LNCaP clone FGC (cell line): ENCODE measurements around the gene VWA1.

Experiments
- DNase-seq: peaks from one replicate; pipeline ENCODE4 v3.0.0-alpha.2; 2011; ENCODE audit warnings: low read depth
- H3K4me3 ChIP-seq: 2 replicates; pipeline ENCODE4 v1.5.1; 2011; ENCODE audit warnings: mild to moderate bottlenecking, low read depth, low read length, control low read depth
- TF ChIP-seq, protein P1 (sequence below): IDR thresholded peaks from 2 replicates; pipeline ENCODE4 v1.5.1; 2012; ENCODE audit warnings: mild to moderate bottlenecking; ENCODE audit not compliant: control insufficient read depth, insufficient read depth; ENCODE audit errors: extremely low read depth

The VWA1 gene

DNA sequence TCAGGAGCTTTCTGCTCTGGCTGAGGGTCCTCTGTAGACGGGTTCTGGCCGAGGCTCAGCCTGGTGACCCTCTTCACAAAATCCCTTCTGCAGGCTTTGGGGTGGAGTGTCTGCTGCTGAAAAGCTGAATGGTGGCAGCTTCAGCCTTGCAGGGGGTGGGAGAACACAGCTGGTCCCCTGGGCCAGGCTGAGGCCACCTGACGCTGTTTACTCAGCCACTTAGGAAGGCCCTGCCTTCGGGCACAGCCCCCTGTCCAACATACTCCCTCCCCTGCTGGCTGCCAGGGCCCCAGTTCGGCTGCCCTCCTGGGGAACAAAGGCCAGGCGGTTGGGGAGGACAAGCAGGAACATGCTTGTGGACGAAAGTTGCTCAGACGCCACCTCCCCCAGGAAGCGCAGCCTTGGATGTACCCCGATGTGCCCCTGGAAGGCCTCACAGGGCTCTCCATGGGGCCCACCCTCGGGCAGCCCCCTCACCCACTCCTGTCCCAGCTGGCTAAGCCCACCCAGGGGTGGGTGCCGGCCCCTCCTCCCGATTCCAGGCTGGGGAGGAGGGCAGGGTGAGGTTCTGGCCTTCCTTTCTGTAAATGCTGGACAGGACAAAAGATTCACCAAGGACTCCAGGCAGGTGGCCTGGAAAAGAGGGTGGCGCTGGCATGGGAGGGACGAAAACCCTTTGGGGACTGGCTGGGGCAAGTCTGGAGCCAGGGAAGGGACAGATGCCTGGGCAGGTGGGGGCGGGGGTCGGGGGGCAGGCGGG, 14.2 kb upstream of the VWA1 start, which contains the start of gene ANKRD65:
Gene ANKRD65, minus strand, starts transcription at position 130 of the 760 bp plus-strand sequence. CDS start 271 bp downstream, outside the sequence.
- TF ChIP-seq, protein P1, sequence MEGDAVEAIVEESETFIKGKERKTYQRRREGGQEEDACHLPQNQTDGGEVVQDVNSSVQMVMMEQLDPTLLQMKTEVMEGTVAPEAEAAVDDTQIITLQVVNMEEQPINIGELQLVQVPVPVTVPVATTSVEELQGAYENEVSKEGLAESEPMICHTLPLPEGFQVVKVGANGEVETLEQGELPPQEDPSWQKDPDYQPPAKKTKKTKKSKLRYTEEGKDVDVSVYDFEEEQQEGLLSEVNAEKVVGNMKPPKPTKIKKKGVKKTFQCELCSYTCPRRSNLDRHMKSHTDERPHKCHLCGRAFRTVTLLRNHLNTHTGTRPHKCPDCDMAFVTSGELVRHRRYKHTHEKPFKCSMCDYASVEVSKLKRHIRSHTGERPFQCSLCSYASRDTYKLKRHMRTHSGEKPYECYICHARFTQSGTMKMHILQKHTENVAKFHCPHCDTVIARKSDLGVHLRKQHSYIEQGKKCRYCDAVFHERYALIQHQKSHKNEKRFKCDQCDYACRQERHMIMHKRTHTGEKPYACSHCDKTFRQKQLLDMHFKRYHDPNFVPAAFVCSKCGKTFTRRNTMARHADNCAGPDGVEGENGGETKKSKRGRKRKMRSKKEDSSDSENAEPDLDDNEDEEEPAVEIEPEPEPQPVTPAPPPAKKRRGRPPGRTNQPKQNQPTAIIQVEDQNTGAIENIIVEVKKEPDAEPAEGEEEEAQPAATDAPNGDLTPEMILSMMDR = no peak
- DNase-seq = no peak
- no peak within 1 kb of the TSS for H3K4me3 ChIP-seq

DNA sequence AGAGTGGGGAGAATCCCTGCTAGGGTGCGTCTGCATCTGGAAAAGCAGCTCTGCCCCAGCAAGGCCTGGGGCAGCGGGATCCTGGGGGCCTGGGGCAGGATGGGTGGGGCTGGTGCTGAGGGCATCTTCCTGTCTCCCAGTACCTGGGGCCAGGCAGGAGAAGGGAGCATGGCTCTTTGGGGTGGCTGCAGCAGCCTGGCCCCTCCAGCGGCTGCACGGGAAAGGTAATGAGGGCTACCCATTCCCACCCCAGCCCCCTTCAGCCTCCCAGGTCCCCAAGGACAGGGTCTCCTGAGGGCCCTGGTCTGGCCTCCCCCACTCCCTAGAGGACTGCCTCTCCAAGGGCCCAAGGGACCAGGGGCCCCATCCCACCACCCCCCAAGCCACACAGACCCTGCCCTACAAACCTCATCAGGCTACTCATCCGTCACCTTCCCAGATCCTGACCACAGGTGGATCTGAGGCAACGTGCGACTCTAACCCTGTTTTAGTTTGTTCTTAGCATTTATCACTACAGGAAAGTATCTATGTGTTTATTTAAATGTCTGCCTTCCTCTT, 13.5 kb upstream of the VWA1 start:
- H3K4me3 ChIP-seq = no peak overlapping the region
- no peak for DNase-seq
- TF ChIP-seq, protein P1 = no peak

DNA sequence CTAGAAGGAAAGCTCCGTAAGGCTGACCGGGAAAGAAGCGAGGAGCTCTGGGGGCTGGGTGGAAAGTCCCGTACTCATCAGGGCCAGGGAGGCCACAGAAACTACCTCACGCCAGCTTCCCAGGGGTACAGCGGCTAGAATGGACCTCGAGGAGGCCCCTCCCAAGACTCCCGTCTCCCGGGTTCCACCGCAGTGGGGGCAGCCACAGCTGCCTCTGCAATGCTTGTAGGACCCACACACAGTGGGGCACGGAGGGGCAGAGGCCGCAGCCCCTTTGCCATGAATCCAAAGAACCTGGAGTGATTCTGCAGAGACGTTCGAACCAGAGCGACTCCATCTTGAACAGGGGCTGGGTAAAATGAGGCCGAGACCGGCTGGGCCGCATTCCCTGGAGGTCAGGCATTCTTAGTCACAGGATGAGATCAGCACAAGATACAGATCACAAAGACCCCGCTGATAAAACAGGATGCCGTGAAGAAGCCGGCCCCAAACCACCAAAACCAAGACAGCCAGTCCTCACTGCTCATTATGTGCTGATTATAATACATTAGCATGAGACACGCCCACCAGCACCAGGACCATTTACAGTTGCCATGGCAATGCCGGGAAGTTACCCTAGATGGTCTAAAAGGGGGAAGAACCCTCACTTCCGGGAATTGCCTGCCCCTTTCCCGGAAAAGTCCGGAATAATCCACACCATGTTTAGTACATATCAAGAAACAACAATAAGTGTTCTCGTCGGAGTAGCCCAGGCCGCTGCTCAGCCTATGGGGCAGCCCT, 12.8 kb upstream of the VWA1 start:
- DNase-seq = no peak
- TF ChIP-seq, protein P1 = no peak
- no peak overlapping the region for H3K4me3 ChIP-seq

DNA sequence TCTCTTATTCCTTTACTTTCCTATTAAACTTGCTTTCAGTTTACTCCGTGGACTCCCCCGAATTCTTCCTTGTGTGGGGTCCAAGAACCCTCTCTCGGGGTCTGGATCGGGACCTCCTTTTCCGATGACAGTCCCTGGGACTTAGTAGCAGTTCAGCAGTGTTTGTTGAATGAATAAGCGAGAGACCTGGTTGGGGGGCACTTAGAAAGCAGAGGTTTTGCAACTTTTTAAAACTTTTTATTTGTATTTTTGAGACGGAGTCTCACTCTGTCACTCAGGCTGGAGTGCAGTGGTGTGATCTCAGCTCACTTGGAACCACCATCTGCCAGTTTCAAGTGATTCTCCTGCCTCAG, 12.3 kb upstream of the VWA1 start:
- TF ChIP-seq, protein P1 = no peak
- no peak overlapping the region for H3K4me3 ChIP-seq
- no peak for DNase-seq

DNA sequence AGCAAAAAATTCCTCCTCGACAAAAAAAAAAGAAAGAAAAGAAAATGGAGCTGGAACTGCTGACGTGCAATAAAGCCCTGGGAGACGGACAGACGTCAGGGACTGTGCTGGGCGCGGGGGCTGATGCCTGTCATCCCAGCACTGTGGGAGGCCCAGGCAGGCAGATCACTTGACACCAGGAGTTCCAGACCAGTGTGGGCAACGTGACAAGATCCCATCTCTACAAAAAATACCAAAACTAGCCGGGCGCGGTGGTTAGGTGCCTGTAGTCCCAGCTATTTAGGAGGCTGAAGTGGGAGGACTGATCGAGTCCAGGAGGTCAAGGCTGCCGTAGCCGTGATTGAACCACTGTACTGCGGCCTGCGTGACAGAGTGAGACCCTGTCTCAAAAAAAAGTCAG, 10.8 kb upstream of the VWA1 start:
- TF ChIP-seq, protein P1 = no peak
- DNase-seq = no peak
- H3K4me3 ChIP-seq = no peak overlapping the region

DNA sequence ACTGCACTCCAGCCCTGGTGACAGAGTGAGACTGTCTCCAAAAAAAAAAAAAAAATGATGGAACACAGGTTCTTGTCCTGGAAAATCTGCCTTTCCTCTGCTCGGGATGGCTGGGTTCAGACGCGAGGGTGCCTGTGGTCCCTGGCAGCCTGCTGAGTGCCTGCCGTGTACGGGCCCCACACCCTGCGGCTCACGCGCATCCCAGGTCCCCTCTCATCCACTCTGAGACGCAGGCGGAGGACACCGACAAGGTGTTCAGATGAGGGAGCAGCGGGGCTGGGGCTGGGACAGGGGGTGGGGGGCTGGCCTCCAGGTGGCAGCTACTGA, 10.1 kb upstream of the VWA1 start:
- TF ChIP-seq, protein P1 = no peak
- H3K4me3 ChIP-seq = no peak overlapping the region

More for the DNA sequence above, 10.1 kb upstream of the VWA1 start:
- no peak for DNase-seq
